Activated CD4-positive, alpha-beta T cell treated with anti-CD3 and anti-CD28 coated beads for 1 hour (primary cell): ENCODE measurements around the gene METTL16.
"Not testable (repeated sequence)": the region's sequence is repeated elsewhere in the genome, so short reads cannot be mapped to it uniquely, and the experiment has no call there.

Source experiments
- DNase-seq: peaks from one replicate; pipeline ENCODE4 v3.0.0-alpha.2; 2020

METTL16 gene

DNA sequence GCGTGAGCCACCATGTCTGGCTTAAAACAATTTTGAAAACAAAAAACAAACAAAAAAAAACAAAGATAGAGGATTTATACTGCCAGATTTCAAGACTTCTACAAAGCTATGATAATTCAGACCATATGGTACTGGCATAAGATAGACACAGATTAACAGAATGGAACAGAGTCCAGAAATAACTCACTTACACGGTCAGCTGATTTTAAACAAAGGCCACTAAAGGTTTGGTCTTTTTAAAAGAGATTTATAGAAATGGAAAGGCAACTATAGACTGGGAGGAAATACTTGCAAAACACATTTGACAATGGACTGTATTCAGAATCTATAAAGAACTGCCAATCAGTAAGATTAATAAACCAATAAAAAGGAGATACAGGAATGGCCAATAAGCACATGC lies 62.2 kb downstream of the METTL16 start:
- no peak for DNase-seq

DNA sequence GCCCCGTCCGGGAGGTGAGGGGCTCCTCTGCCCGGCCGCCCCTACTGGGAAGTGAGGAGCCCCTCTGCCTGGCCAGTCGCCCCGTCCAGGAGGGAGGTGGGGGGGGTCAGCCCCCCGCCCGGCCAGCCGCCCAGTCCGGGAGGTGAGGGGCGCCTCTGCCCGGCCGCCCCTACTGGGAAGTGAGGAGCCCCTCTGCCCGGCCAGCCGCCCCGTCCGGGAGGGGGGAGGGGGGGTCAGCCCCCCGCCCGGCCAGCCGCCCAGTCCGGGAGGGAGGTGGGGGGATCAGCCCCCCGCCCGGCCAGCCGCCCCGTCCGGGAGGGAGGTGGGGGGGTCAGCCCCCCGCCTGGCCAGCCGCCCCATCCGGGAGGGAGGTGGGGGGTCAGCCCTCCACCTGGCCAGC lies 64.2 kb downstream of the METTL16 start:
- not testable (repeated sequence) for DNase-seq

DNA sequence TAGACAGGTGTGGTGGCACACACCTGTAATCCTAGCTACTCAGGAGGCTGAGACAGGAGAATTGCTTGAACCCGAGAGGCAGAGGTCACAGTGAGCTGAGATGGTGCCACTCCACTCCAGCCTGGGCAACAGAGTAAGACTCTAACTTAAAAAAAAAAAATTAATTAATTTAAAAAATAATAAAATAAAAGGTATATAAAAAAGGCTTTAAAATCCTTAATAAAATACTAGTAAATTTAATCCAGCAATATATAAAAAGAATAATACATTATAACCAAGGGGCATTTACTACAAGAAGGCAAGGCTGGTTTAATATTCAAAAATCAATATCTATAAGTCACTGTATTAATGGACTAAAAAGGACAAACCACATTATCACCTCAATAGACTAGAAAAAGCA lies 66.0 kb downstream of the METTL16 start:
- DNase-seq, result no peak

DNA sequence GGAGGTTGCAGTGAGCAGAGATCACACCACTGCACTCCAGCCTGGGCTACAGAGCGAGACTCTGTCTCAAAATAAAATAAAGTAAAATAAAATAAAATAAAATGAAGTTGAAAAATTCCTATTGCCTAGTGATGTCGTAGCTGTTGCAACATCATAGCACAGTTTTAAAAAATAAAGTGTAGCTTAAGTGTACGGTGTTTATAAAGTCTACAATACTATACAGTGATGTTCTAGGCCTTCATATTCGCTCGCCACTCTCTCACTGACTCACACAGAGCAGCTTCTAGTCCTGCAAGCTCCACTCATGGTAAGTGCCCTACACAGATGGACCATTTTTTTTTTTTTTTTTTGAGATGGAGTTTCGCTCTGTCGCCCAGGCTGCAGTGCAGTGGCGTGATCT lies 67.3 kb downstream of the METTL16 start:
- DNase-seq, result no peak

DNA sequence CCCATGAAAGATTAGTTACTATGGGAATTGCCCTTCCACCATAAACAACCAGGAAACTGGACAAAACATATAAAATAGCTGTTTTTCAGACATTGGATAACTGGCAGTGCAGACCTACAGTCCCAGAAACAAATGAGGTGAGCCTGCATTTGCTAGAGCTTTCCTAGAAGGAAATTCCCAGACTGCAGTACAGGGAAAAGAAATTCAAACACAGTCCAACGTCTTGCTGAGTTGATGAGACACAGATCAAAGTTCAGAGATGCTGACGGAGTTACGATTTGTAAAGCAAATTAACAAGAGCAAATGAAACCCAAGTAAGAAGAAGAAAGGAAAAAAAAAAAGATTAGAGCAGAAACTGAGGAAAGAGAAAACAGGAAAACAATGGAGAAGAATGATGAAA lies 69.5 kb downstream of the METTL16 start:
- DNase-seq, result no peak

DNA sequence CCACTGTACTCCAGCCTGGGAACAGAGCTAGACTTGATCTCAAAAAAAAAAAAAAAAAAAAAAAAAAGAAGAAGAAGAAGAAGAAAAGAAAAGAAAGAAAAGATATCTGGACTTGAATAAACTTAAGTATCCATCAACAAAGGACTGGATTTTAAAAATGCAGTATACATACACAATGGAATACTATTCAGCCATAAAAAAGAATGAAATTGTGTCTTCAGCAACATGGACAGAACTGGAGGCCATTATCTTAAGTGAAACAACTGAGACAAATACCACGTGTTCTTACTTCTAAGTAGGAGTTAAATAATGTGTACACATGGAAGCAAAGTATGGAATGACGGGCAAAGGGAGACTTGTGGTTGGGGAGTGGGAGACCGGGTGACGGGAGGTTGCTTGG lies 70.8 kb downstream of the METTL16 start:
- no peak for DNase-seq

DNA sequence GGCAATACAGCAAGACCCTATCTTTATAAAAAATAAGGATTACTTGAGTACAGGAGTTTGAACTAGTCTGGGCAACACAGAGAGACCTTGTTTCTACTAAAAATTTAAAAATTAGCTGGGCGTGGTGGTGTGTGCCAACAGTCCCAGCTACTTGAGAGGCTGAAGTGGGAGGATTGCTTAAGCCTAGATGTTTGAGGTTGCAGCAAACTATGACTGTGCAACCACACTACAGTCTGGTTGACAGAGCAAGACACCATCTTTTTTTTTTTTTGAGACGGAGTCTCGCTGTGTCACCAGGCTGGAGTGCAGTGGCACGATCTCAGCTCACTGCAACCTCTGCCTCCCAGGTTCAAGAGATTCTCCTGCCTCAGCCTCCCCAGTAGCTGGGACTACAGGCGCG lies 71.7 kb downstream of the METTL16 start:
- DNase-seq, result not testable (repeated sequence)

DNA sequence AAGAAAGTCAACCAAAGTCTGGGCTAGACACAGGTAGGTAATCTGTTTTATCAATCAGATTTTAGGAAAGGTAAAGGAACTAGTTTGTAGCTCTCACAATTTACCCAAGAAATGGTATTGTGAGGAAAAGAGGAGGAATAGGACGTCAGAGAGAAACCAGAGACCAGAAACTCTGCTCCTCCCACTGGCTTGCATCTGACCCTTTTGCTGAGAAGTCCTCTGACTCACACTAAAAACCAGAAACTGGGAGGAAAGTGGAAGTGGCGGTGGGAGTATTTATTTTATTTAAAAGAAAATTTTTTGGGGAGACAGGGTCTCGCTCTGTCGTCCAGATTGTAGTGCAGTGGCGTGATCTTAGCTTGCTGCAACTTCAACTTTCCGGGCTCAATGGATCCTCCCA lies 72.9 kb downstream of the METTL16 start:
- DNase-seq, result no peak

DNA sequence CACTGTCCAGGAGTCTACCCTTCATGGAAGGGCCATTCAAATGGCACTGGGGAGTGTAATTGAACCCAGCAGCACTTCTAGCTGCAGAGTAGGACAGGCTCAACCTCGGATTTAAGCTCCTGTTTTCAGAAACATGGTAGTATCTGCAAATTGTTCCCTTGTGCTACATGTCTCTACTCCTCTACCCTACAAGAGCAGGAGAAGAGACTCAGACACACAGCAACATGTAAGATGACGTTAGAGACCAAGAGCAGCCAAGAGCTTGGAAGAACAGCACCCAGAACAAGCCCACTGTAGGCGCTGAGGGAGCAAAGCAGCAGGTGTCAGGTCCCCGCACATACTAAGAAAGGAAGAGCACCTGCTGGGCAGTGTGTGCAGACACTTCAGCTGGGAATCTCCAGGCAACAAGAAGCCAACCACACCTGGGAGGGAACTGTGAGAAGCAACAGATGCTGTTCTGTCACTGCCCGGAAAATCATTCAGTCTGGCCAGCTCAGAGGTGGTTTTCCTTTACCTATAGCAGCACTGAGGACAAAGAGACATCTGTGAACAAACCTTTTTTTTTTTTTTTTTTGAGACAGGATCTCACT lies 75.3 kb downstream of the METTL16 start:
- no peak for DNase-seq

DNA sequence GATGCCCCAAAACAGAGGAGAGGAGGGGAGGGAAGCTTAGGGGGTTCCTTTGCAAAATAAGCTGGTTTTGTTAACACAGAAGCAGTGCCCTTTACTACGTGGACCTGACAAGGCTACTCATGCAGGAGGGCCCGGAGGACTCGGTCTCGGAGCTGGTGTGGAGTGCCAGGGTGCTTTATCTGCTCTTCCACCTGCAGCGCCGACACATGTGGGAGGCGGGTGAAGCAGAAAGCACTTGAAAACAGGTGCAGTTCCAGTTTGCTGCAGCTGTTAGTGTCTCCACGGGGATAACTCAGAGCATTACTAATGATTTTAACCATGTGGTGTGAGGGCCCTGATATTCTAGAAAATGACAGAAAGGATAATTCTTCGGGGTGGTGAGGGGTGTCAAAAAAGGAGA lies 75.8 kb downstream of the METTL16 start:
- DNase-seq, result no peak

DNA sequence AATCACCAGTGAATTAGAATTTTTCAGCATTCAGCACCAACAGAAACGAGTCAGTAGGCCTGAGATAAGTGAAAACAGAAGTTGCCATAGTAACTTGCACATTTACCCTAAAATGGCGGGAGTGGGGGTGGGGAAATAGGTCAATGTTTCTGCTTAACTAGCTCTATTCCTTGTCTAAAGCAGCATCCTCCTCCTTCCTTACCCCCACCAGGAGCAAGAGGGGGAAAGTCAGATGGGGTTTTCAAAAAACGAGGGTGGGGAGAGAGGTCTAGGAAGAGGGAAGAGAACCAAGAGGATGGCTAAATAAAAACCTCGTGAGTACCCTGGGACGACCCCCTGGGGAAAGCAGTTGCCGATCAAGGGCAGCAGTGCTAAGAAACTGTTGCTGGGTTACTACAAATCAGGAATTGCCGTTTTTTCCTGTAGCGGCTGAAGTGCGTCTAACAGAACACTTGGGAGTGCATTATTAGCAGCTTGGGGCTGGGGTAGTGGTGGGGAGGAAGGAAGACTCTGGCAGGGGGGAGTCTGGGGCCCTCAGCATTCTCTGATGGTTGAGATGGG lies 76.4 kb downstream of the METTL16 start:
- no peak for DNase-seq

DNA sequence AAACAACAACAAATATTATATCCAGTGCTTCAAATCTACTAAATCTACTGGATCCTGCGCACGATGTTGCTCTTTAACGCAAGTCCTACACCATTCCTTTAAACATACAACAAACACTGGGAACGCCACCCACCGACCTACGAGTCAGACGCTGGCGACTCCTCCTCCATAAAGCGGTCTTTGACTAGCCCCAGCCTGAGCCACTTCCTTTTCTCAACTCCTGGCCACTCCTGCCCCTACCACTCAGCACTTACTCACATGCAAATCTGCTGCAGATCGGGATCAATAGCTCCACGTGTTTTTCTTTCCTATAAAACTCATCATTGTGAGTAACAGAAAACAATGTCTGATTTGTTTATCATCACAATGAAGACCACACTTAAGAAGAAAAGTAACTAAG lies 78.0 kb downstream of the METTL16 start:
- no peak for DNase-seq

DNA sequence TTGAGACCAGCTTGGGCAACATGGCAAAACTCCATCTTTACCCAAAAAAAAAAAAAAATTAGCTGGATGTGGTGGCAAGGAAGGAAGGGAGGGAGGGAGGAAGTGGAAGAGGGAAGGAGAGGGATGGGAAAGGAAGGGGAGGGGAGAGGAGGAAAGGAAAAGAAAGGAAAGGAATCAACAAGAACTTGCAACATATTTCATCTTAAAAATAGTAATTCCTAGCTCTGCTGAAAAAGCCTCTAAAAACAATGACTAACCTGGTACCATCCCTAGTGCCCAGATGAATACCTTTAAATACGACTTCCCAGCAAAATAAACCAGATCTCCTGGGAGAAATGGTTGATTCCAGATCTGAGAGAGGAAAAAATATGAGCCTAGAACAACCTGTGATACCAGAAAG lies 83.8 kb downstream of the METTL16 start:
- no peak for DNase-seq

DNA sequence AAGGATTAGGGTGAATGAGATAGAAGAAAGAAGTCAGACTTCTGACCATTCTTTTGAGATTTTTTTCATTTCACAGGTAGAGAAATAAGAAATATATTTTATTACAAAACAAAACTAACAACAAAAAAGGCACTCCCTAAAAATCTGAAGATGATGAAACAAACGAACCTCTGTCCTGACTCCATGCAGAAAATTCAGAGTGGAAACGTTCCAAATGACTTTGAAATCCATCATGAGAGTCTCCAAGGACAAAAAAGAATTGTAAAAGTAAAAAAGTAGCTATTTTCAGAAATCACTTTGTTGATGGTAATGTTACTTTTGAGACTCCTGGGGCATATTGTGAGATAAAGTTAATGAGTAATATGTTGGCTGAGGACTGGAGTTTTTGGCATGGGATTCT lies 84.5 kb downstream of the METTL16 start:
- DNase-seq, result no peak

DNA sequence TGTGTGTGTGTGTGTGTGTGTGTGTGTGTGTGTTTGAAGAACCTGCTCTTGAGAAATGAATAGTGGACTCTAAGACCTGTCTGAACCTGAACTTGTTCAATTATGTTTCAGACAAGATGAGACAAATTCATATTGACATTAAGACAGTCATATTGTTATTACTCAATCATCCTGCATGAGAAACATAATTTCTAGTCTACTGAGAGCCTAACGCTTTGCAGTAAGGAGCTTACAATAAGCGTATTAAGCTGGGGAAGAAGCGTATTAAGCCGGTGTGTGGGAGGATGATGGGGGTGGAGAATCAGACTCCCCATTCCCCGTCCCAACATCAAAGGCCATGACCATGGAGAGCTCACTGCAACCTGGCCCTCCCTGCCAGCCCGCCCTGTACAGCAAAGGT lies 88.4 kb downstream of the METTL16 start:
- DNase-seq, result no peak

DNA sequence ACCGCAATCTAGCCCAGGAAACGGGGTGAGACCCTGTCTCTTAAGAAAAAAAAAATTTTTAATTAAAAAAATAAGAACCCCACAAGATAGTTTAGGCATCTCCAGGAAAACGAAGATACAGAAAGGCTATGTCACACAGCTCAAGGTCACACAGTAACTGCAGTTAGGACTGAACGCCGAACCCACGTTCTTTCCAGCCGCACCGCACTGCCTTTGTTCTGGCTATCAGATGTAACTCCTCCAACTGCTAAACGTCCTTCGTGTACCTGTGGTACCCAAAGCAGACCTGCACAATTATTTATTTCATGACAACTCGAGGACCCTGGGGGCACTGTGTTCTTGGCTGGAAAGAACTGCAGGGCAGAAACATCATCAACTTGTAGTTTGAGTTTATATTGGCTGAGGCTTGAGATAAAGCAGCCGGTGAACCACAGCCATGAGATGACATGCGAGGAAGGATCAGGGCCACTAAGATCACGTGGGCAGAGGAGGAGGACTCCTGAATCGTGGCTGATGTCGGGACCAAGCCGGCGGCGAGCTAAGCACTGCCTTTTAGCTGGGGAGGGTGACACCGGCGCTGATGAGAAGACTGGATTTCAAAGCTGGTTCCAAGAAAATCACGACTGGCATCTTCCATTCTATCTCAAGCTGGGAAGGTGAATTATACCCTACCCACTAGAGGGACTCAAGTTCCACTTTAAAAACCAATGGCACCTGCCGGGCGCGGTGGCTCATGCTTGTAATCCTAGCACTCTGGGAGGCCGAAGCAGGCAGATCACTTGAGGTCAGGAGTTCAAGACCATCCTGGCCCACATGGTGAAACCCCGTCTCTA lies 90.2 kb downstream of the METTL16 start:
- no peak for DNase-seq

DNA sequence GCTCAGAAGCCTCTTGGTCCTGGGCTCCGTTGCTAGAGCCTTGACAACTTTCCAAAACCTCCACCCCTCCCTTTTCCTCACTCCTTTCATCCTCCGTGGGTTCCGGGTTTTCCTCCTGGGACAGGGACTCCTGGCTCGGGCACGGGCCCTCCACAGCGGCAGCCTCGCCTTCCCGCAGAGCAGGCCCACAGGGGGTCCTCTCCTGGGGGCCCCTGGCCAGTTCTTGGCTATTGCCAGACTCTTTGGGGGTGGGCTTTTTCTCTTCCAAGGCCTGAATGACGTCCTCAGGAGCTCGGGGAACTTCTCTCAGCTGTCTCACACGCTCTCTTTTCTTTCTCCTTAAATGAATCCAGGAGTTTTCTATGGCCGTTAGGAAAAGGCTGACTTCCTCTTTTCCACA lies 91.5 kb downstream of the METTL16 start:
- no peak for DNase-seq

DNA sequence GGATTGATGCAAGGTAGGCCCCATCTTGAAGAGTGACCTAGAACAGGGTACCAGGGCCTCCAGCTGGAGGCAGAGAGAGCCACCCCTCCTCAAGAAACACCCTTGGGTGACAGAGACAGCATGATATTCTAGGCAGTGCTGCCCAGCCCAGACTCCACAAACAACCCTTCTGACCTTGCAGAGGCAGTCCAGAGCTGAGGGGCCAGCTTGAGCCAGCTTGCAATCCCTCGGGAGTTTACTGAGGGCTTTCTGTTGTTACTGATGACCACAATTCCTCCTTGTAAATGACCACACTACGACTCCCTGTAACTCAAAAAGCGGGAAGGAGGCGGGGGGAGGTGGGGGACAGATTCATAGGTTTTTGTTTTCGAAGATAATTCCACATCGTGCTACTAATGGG lies 92.2 kb downstream of the METTL16 start:
- DNase-seq, result no peak

DNA sequence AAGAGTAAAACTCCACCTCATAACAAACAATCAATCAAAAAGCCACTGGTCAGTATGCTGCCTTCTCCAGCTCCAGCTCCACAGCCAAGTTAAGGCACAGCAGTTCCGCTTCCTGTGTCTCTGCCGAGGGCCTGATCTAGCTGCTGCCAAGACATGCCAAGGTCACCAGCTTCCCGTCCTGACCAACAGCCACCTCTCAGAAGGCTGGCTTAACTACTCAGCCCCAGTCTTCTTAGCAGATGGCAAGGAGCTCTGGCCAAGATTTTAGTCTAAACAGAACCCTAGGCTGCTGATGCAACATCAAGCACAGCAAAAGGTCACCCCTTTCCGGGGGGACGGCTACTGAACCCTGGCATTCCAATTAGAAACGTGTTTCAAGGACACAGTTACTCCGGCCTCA lies 93.1 kb downstream of the METTL16 start:
- no peak for DNase-seq

DNA sequence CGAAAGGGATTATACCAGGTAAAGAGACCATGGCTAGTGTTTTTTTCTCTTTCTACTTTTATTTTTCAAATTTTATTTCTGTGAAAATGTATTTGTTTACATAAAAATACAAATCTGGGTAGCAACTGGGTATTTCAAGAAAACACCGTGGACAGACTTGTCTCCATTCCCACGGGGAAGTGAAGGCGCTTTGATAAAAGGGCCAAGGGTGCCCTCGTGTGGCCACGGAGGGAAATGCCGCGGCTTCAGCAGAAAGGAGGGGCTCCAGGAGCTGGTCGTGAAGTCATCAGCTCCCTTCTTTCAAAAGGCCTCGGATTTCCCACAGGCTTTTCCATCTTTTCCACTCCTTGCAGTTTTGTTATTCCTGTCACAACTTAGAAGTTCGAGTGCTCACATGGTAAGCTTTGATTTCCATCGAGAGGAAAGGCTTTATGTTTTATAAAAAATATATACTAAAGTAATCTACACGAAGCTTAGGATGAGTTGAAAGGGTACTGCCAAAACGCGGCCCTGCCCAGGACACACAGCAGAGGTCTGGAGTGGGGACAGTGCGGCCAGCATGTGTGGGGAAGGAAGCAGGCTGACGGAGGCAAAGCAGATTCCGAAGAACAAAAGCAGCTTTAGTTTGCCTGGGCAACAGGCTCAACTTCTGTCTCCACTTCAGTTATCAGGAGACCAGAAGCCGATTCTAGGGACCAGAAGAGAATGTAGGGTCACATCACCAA lies 95.5 kb downstream of the METTL16 start:
- DNase-seq, result peak; percentile 82

DNA sequence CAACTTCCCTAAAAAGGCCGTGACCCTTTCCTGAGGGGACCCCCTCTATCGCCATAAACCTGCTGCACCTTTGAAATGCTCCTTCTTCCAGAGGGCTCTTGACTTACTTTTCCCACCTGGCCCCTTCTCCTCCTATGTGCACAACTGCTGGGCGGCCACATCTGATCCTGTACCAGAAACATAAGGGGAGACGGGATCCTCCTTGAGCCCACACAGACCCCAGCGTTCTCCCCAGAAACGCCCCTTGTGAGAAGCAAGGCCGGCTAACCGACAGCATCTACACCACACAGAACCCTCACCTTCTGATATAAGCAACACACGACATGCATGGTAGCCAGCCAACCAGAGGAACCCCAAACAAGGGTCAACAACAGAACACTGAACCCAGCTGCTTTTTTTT lies 96.6 kb downstream of the METTL16 start:
- DNase-seq, result no peak

DNA sequence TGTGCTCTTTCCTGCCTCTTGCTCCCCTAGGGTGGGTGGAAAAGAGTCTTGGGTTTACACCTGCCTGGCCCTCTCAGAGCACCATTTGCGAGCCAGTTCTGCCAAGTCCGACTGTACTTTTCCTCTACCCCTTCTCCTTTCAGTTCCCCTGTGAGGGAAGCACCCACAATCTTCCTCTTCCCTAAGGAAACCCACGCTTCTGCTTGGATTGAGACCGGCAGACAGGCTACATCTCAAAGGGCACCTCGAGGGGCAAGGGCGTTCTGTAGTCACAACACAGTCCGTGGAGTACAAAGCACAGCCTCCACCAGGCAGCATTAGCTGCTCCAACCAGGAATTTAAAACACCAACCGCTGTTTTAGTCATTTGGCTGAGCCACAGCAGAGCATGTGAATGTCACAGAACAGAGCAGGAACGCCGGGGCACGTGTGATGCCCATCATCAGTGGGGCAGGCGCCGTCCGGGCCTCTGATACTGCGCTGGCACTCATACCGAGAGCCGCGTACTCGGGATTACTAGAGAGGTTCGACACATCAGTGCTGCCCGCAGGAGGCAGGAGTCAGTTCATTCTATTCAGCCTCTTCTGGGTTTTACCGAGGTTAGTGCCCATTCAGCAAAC lies 97.1 kb downstream of the METTL16 start:
- no peak for DNase-seq

DNA sequence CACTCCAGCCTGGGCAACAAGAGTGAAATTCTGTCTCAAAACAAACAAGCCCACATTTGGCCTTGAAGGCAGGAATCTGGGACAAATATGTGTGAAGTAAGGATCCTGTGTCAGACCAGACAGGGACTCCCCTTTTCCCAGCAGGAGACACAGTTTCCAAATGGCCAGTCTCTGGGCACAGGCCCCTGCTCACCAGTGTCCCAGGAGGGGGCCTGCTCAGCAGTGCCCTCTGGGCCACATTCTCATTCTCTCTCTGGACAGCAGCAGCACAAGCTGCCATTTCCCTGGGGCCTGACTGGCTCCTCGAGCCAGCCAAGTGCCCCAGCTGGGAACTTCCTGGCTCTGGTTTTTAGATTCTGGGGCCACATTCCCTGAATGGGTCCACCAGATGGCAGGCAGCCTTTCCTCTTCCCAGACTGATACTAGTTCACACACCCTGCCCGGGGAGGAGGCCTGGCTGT lies 99.1 kb downstream of the METTL16 start:
- DNase-seq, result no peak
